B cell (primary cell): ENCODE results near the gene TREML2.

Experiments used
- CTCF ChIP-seq: fragments of 200-600 bp; IDR thresholded peaks from one replicate; pipeline ENCODE4 v1.8.0; 2022; ENCODE audit warnings: antibody characterized with exemption, mild to moderate bottlenecking
- EZH2 ChIP-seq: IDR thresholded peaks from 2 replicates; pipeline ENCODE4 v1.6.1; 2012; ENCODE audit warnings: borderline replicate concordance, low read depth, mild to moderate bottlenecking, moderate library complexity, low read length; ENCODE audit not compliant: insufficient read depth, poor library complexity, severe bottlenecking

- TF ChIP-seq CTCF: no peak
- no peak for TF ChIP-seq EZH2
These were observed 39.6 kb downstream of the TREML2 start for GRCh38 chr6:41161380-41161779.
